GM13976 (cell line): ENCODE measurements around the gene EXOC6B.
"Not testable (repeated sequence)": the region's sequence is repeated elsewhere in the genome, so short reads cannot be mapped to it uniquely, and the experiment has no call there.

Source experiments
- DNase-seq: peaks from one replicate; pipeline ENCODE4 v3.0.0; 2012; ENCODE audit warnings: low spot score
- CTCF ChIP-seq: IDR thresholded peaks from 2 replicates; pipeline ENCODE4 v1.5.1; 2012; ENCODE audit warnings: borderline replicate concordance, mild to moderate bottlenecking; ENCODE audit not compliant: insufficient read depth; ENCODE audit errors: extremely low read depth, missing control alignments, control extremely low read depth
- in situ Hi-C: fragments of 300-500 bp; cut with MboI; formaldehyde crosslinking; loops from one replicate; pipeline ENCODE4 v1.12.0; 2022; ENCODE audit warnings: low sequenced_read_pairs, mixed read lengths, inconsistent platforms; ENCODE audit not compliant: unreplicated experiment

EXOC6B gene

GRCh38 chr2:72570413-72570812, 255.4 kb downstream of the EXOC6B start:
- no peak for TF ChIP-seq CTCF
- no peak for DNase-seq
- in situ Hi-C loops, result no loop called here

GRCh38 chr2:72562451-72563153, 263.2 kb downstream of the EXOC6B start:
- no peak for TF ChIP-seq CTCF
- in situ Hi-C loops, result no loop called here
- DNase-seq, result no peak

GRCh38 chr2:72561621-72562318, 264.1 kb downstream of the EXOC6B start:
- TF ChIP-seq CTCF, result no peak
- DNase-seq, result no peak
- in situ Hi-C loops, result no loop called here

GRCh38 chr2:72555943-72556342, 269.9 kb downstream of the EXOC6B start:
- DNase-seq, result no peak
- TF ChIP-seq CTCF, result no peak
- in situ Hi-C loops, result no loop called here

- DNase-seq, in situ Hi-C loops: not testable (repeated sequence)
These were observed 270.5 kb downstream of the EXOC6B start for GRCh38 chr2:72555363-72555762.

- in situ Hi-C loops, DNase-seq: not testable (repeated sequence)
These were observed 270.9 kb downstream of the EXOC6B start for GRCh38 chr2:72554910-72555309.

GRCh38 chr2:72554381-72554780, 271.5 kb downstream of the EXOC6B start:
- TF ChIP-seq CTCF, result no peak
- in situ Hi-C loops, result no loop called here
- no peak for DNase-seq
